Measurements from ENCODE around the gene SETD1B. TPM values are rescaled to one million over a fixed set of nuclear protein-coding genes. Genes with fewer than 3 reads are reported as not detected.

The SETD1B gene
- total RNA-seq, 2 experiments from 2014 or later = 13.7 to 14.0 TPM

GRCh38 chr12:121807642-121808347, 4.0 kb downstream of the SETD1B start:
- ChIA-PET POLR2A (interaction anchor here (0.6 to 1.4 kb wide), 3 partner anchors 12 to 80 kb away, joined by 3 read pairs; no protein-coding TSS in a partner anchor), CTCF (interaction anchor here (0.6 to 13.0 kb wide), 5 partner anchors 13 to 80 kb away, joined by 3 to 439 read pairs (median 4); partner anchors contain the start of gene RHOF)
- Mint-ChIP-seq H3K27me3 (no peaks in the 10 kb centered on the region), H3K36me3 (ENCODE audit: low read depth) (peaks cover 31% of the 10 kb centered on the region), H3K4me1 (peaks cover 33% of the 10 kb centered on the region), H3K27ac (no peak overlapping the region), H3K4me3 (no peak overlapping the region), H3K9me3 (ENCODE audit: low read depth) (no peaks in the 10 kb centered on the region)
- DNase-seq (no peak), ATAC-seq (no peak)
- intact Hi-C loops (cut with DNase I, micrococcal nuclease) = loop anchor here in 1 of 2 experiments (10.0 kb wide), 1 partner anchor 1557 kb away; the partner anchor contains the start of gene SBNO1

- intact Hi-C loops (cut with DNase I, micrococcal nuclease) = loop anchor here in 1 of 2 experiments (10.0 kb wide), 1 partner anchor 1556 kb away; the partner anchor contains the start of gene SBNO1
- Mint-ChIP-seq H3K27ac (peak overlapping the region; percentile 10), H3K4me1 (peaks cover 41% of the 10 kb centered on the region), H3K4me3 (no peak overlapping the region), H3K9me3 (ENCODE audit: low read depth) (no peaks in the 10 kb centered on the region), H3K36me3 (ENCODE audit: low read depth) (peaks cover 38% of the 10 kb centered on the region), H3K27me3 (no peaks in the 10 kb centered on the region)
- DNase-seq = no peak
- POLR2A ChIA-PET = interaction anchor here (0.6 kb wide), 1 partner anchor 79 kb away, joined by 3 read pairs; no protein-coding TSS in a partner anchor
- ATAC-seq = no peak
- CTCF ChIA-PET = interaction anchor here (0.6 to 13.0 kb wide), 6 partner anchors 14 to 113 kb away, joined by 3 to 439 read pairs (median 4); partner anchors contain the start of gene RHOF
These were observed 4.8 kb downstream of the SETD1B start for GRCh38 chr12:121808623-121809022.

GRCh38 chr12:121809712-121810116, 5.9 kb downstream of the SETD1B start:
- DNase-seq (peak; percentile 7), ATAC-seq (no peak)
- ChIA-PET CTCF (interaction anchor here (0.5 to 13.0 kb wide), 7 partner anchors 7 to 112 kb away, joined by 3 to 439 read pairs (median 16); partner anchors contain the start of genes RHOF and TMEM120B), POLR2A (interaction anchor here (3.4 kb wide), 1 partner anchor 15 kb away, joined by 32 read pairs; the partner anchor contains the start of gene RHOF)
- peaks cover 45% of the 10 kb centered on the region for H3K4me1 Mint-ChIP-seq
- H3K4me3 Mint-ChIP-seq = no peak overlapping the region
- H3K9me3 Mint-ChIP-seq (ENCODE audit: low read depth) = no peaks in the 10 kb centered on the region
- H3K27me3 Mint-ChIP-seq = no peaks in the 10 kb centered on the region
- H3K36me3 Mint-ChIP-seq (ENCODE audit: low read depth) = peaks cover 41% of the 10 kb centered on the region
- H3K27ac Mint-ChIP-seq = no peak overlapping the region
- intact Hi-C loops (cut with DNase I, micrococcal nuclease) = loop anchor here (5.0 to 10.0 kb wide), 2 partner anchors 32 to 1555 kb away; partner anchors contain the start of gene SBNO1 (in 1 of the 2)

GRCh38 chr12:121810234-121810817, 6.5 kb downstream of the SETD1B start:
- DNase-seq (peak; percentile 8), ATAC-seq (no peak)
- H3K9me3 Mint-ChIP-seq (ENCODE audit: low read depth) = no peaks in the 10 kb centered on the region
- no peak overlapping the region for H3K27ac Mint-ChIP-seq
- H3K4me1 Mint-ChIP-seq = peaks cover 45% of the 10 kb centered on the region
- no peaks in the 10 kb centered on the region for H3K27me3 Mint-ChIP-seq
- CTCF ChIA-PET = interaction anchor here (0.6 to 13.0 kb wide), 9 partner anchors 8 to 108 kb away, joined by 3 to 439 read pairs (median 16); partner anchors contain the start of genes CFAP251, PSMD9, RHOF and TMEM120B
- H3K36me3 Mint-ChIP-seq (ENCODE audit: low read depth) = peaks cover 43% of the 10 kb centered on the region
- H3K4me3 Mint-ChIP-seq = no peak overlapping the region
- intact Hi-C loops (cut with DNase I, micrococcal nuclease) = loop anchor here in 1 of 2 experiments (5.0 kb wide), 1 partner anchor 33 kb away; no protein-coding TSS in a partner anchor
- POLR2A ChIA-PET = interaction anchor here (0.6 to 3.4 kb wide), 4 partner anchors 8 to 28 kb away, joined by 5 to 32 read pairs (median 12); partner anchors contain the start of gene RHOF

GRCh38 chr12:121810833-121811433, 7.1 kb downstream of the SETD1B start:
- intact Hi-C loops (cut with DNase I, micrococcal nuclease) = loop anchor here in 1 of 2 experiments (5.0 kb wide), 1 partner anchor 34 kb away; no protein-coding TSS in a partner anchor
- peaks cover 42% of the 10 kb centered on the region for H3K36me3 Mint-ChIP-seq (ENCODE audit: low read depth)
- CTCF ChIA-PET = interaction anchor here (0.6 to 13.0 kb wide), 17 partner anchors 8 to 694 kb away, joined by 3 to 439 read pairs (median 6); partner anchors contain the start of genes CFAP251, PSMD9, RHOF and TMEM120B
- ATAC-seq (no peak), DNase-seq (peak; percentile 6)
- H3K9me3 Mint-ChIP-seq (ENCODE audit: low read depth) = no peaks in the 10 kb centered on the region
- no peaks in the 10 kb centered on the region for H3K27me3 Mint-ChIP-seq
- peak overlapping the region; percentile 69 for H3K27ac Mint-ChIP-seq
- peaks cover 45% of the 10 kb centered on the region for H3K4me1 Mint-ChIP-seq
- POLR2A ChIA-PET = interaction anchor here (0.6 to 3.4 kb wide), 5 partner anchors 9 to 29 kb away, joined by 3 to 32 read pairs (median 7); partner anchors contain the start of gene RHOF
- H3K4me3 Mint-ChIP-seq = peak overlapping the region; percentile 73

- ATAC-seq (peak; percentile 86), DNase-seq (peak; percentile 82)
- CTCF ChIA-PET = interaction anchor here (0.5 to 13.0 kb wide), 32 partner anchors 9 to 694 kb away, joined by 3 to 439 read pairs (median 4); partner anchors contain the start of genes PSMD9, RHOF and TMEM120B
- Mint-ChIP-seq H3K4me1 (peaks cover 40% of the 10 kb centered on the region), H3K27me3 (no peaks in the 10 kb centered on the region), H3K9me3 (ENCODE audit: low read depth) (no peaks in the 10 kb centered on the region), H3K4me3 (peak overlapping the region; percentile 73), H3K36me3 (ENCODE audit: low read depth) (peaks cover 43% of the 10 kb centered on the region), H3K27ac (peak overlapping the region; percentile 69)
- POLR2A ChIA-PET = interaction anchor here (1.2 to 3.4 kb wide), 4 partner anchors 9 to 30 kb away, joined by 3 to 32 read pairs (median 12); partner anchors contain the start of gene RHOF
- intact Hi-C loops (cut with DNase I, micrococcal nuclease) = loop anchor here (1.0 to 5.0 kb wide), 7 partner anchors 7 to 99 kb away; partner anchors contain the start of genes SETD1B (in 2 of the 2), PSMD9 (in 1 of the 2) and TMEM120B (in 1 of the 2)
These were observed 7.9 kb downstream of the SETD1B start for GRCh38 chr12:121811434-121812319.

GRCh38 chr12:121812320-121812871, 8.6 kb downstream of the SETD1B start:
- peak overlapping the region; percentile 28 for H3K27ac Mint-ChIP-seq
- H3K4me3 Mint-ChIP-seq = peak overlapping the region; percentile 73
- ChIA-PET POLR2A (interaction anchor here (0.6 to 3.4 kb wide), 4 partner anchors 10 to 50 kb away, joined by 3 to 32 read pairs (median 10); partner anchors contain the start of gene RHOF), CTCF (interaction anchor here (0.5 to 13.0 kb wide), 25 partner anchors 10 to 462 kb away, joined by 3 to 439 read pairs (median 4); partner anchors contain the start of genes PSMD9, RHOF and TMEM120B)
- H3K27me3 Mint-ChIP-seq = no peaks in the 10 kb centered on the region
- DNase-seq (peak; percentile 73), ATAC-seq (peak; percentile 73)
- peaks cover 33% of the 10 kb centered on the region for H3K4me1 Mint-ChIP-seq
- H3K9me3 Mint-ChIP-seq (ENCODE audit: low read depth) = no peaks in the 10 kb centered on the region
- intact Hi-C loops (cut with DNase I, micrococcal nuclease) = loop anchor here (1.0 to 5.0 kb wide), 7 partner anchors 8 to 100 kb away; partner anchors contain the start of genes SETD1B (in 2 of the 2), PSMD9 (in 1 of the 2) and TMEM120B (in 1 of the 2)
- peaks cover 41% of the 10 kb centered on the region for H3K36me3 Mint-ChIP-seq (ENCODE audit: low read depth)

- ChIA-PET CTCF (interaction anchor here (0.6 to 13.0 kb wide), 6 partner anchors 11 to 72 kb away, joined by 3 to 439 read pairs (median 14); partner anchors contain the start of gene RHOF), POLR2A (interaction anchor here (0.6 kb wide), 1 partner anchor 49 kb away, joined by 3 read pairs; no protein-coding TSS in a partner anchor)
- peaks cover 46% of the 10 kb centered on the region for H3K36me3 Mint-ChIP-seq (ENCODE audit: low read depth)
- no peak for ATAC-seq
- H3K27ac Mint-ChIP-seq = peak overlapping the region; percentile 71
- H3K27me3 Mint-ChIP-seq = no peaks in the 10 kb centered on the region
- H3K4me1 Mint-ChIP-seq = peaks cover 28% of the 10 kb centered on the region
- H3K9me3 Mint-ChIP-seq (ENCODE audit: low read depth) = no peaks in the 10 kb centered on the region
- peak; percentile 32 for DNase-seq
- intact Hi-C loops (cut with DNase I, micrococcal nuclease) = loop anchor here (1.0 to 5.0 kb wide), 7 partner anchors 9 to 100 kb away; partner anchors contain the start of genes SETD1B (in 2 of the 2), PSMD9 (in 1 of the 2) and TMEM120B (in 1 of the 2)
- peak overlapping the region; percentile 73 for H3K4me3 Mint-ChIP-seq
These were observed 9.4 kb downstream of the SETD1B start for GRCh38 chr12:121812921-121813896.
